Measurements from ENCODE around the gene ENTPD3. TPM values are rescaled to one million over a fixed set of nuclear protein-coding genes. Genes with fewer than 3 reads are reported as not detected.

ENTPD3 gene
- under 0.01 TPM in 2 replicates for total RNA-seq

DNA sequence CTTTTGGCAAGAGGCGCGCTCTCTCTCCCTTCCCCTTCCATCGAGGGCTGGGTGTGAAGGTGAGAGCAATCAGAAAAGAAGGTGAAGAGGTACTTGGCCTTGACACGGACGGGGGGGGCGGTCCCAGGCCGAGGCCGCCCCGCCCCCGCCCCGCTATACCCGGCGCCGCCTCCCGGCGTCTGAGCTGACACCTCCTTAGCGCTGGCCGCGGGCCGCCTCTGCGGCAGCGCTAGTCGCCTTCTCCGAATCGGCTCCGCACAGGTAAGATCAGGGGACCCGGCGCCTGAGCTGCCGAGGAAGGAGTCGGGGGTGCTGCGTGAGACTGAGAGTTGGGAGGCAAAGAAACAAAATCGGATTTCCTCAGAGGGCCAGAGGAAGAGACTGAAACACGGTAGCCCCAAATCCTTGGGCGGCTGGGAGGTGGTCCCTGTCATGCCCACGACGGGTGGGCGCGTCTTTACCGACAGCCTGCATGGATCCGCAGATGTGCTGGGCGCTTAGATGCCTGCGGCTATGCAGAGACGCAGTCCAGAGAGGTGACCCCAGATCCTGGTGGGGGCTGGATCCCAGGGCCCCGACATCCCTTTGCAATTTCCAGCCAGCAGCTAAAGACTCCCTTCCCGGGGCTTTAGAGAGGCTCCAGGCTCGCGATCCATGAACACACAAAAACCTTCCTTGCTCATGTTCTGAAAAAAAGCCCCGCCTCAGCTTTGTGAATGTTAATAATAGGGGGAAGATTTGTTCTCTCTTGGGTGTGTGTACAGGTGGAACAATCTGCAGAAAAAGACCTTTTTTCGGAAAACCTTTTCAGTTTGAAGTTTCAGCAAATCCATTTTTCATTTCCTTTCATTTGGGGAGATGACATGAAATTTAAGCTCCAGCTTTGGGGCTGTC lies at the start of gene ENTPD3:
ENTPD3 (plus strand) TSS at position 184 of the 894 bp plus-strand sequence. CDS start 874 bp downstream, outside the sequence.

DNA sequence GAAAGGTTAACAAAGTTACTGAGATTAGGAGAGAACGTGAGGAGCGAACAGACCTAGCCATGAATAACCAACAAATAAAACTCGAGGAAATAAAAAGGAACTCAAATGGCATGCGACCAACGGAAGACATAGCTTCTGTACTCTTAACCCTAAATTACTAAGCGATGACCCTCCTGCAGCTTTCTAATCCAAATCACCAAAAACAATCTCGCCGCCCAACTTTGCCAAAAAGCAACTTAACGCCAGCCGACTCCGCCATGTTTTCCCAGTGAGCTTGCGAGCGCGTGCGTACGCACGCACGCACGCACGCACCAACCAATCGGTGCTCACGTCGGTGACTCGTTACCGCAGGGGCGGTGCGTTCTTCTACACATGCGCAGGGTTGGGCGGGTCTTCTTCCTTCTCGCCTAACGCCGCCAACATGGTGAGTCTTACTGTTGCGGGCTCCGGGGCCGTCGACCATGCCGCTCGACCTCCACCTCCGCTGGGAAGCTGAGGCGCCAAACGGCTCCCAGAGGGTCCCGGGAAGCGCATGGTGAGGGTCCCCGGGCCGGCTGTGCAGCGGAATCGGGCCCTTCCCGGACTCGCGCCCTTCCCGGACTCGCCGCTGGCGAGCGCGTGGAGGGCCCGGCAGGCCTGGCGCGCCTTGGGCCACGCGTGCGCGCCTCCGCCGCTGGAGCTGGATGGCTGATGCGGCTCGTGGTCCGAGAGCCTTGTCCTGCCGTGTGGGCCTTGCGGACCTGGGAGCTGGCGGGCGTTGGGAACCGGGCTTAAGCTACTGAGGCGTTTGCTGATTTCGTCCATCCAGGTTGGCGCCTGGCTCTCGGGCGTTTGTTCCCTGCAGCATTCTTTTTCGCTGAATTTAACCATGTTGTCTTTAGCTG lies 70.2 kb downstream of the ENTPD3 start, which contains the start of gene RPL14:
RPL14 (plus strand) TSS at position 400 of the 884 bp plus-strand sequence; CDS start at position 533, 133 bp downstream.

GRCh38 chr3:40476478-40477470 lies 89.8 kb downstream of the ENTPD3 start, which contains the start of gene ZNF619:
Gene ZNF619, plus strand, starts transcription at chr3:40477122. Its CDS starts 858 bp downstream, at chr3:40477980.

Other genes with a start within 250 kb of the ENTPD3 start
- gene EIF1B, start 77.5 kb upstream of the ENTPD3 start, total RNA-seq = 11.7 and 14.0 TPM in 2 replicates
- 421 and 451 TPM in 2 replicates for gene RPL14, start 70.2 kb downstream of the ENTPD3 start, total RNA-seq
- 2.9 and 4.0 TPM in 2 replicates for gene ZNF619, start 89.9 kb downstream of the ENTPD3 start, total RNA-seq
- 0.67 and 1.0 TPM in 2 replicates for gene ZNF620, start 118.9 kb downstream of the ENTPD3 start, total RNA-seq
- gene ZNF621, start 137.8 kb downstream of the ENTPD3 start, total RNA-seq = 6.8 and 12.8 TPM in 2 replicates